Stimulated activated CD8-positive, alpha-beta memory T cell treated with anti-CD3 and anti-CD28 coated beads, Interleukin-7, amount 100 ng/mL, for 48 hours (primary cell): ENCODE measurements around the gene PTH2.
"Not testable (repeated sequence)": the region's sequence is repeated elsewhere in the genome, so short reads cannot be mapped to it uniquely, and the experiment has no call there.

Source experiments
- DNase-seq, 2 donors: peaks; one replicate each; pipeline ENCODE4 v3.0.0-alpha.2; 2020; ENCODE audit warnings: low read depth in 1 of 2; ENCODE audit errors: extremely low read depth in 1 of 2

Gene PTH2

GRCh38 chr19:49448432-49448786 is 25.2 kb upstream of the PTH2 start:
- DNase-seq, result no peak

- DNase-seq, result no peak
Measured at GRCh38 chr19:49447485-49448431, 24.5 kb upstream of the PTH2 start.

GRCh38 chr19:49445997-49446396 is 22.8 kb upstream of the PTH2 start:
- no peak for DNase-seq

GRCh38 chr19:49444100-49444700 is 21.0 kb upstream of the PTH2 start:
- DNase-seq, result not testable (repeated sequence)

GRCh38 chr19:49443366-49444099 is 20.3 kb upstream of the PTH2 start:
- peak; percentile 82 to 88 for DNase-seq

GRCh38 chr19:49442771-49443365 is 19.6 kb upstream of the PTH2 start:
- DNase-seq, result peak in 1 of 2 donors; percentile 67

GRCh38 chr19:49442354-49442753 is 19.1 kb upstream of the PTH2 start:
- DNase-seq, result no peak

GRCh38 chr19:49441960-49442350 is 18.7 kb upstream of the PTH2 start:
- DNase-seq, result no peak

GRCh38 chr19:49441210-49441959 is 18.1 kb upstream of the PTH2 start, which contains the start of gene SLC17A7:
TSS of gene SLC17A7 (minus strand) at chr19:49441527. CDS start at chr19:49441379, 148 bp downstream.
- no peak for DNase-seq

GRCh38 chr19:49440439-49441209 is 17.4 kb upstream of the PTH2 start:
- DNase-seq, result no peak

GRCh38 chr19:49439836-49440235 is 16.6 kb upstream of the PTH2 start:
- no peak for DNase-seq

- no peak for DNase-seq
Measured at GRCh38 chr19:49438261-49438660, 15.0 kb upstream of the PTH2 start.

GRCh38 chr19:49437231-49437630 is 14.0 kb upstream of the PTH2 start:
- DNase-seq, result no peak

- peak; percentile 38 to 71 for DNase-seq
Measured at GRCh38 chr19:49436381-49437017, 13.3 kb upstream of the PTH2 start.

GRCh38 chr19:49435670-49436069 is 12.4 kb upstream of the PTH2 start:
- DNase-seq, result no peak

GRCh38 chr19:49434907-49435583 is 11.8 kb upstream of the PTH2 start:
- no peak for DNase-seq

GRCh38 chr19:49433240-49433901 is 10.1 kb upstream of the PTH2 start:
- no peak for DNase-seq
